Hematopoietic multipotent progenitor cell treated with erythropoietin and hydrocortisone succinate and interleukin-3 and kit ligand, for 17 days (in vitro differentiated cells): ENCODE data around the gene PRR20C.
"Not testable (repeated sequence)": the region's sequence is repeated elsewhere in the genome, so short reads cannot be mapped to it uniquely, and the experiment has no call there.

Source experiments
- DNase-seq: peaks from one replicate; pipeline ENCODE4 v3.0.0-alpha.2; 2015; ENCODE audit warnings: low spot score

PRR20C gene

DNA sequence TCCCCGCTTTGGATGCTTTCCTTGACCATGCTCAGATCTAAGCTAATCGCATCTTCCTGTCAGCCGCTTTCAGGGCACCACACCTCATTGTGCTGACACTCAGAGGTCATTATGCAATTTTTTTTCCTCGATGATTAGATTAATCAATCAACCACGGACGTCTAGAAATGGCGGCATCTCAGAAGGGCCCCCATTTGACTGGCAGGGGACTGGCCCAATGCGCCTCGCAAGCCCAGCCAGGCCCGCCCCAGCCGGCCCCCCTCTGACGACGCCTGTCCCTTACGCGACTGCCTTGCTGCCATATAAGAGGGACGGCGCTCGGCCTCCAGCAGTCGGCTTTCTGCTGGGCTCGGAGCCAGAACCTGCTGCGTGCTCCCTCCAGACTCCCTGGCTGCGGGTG is at the start of gene PRR20C:
PRR20C (plus strand) TSS at position 301 of the 400 bp plus-strand sequence. CDS start 387 bp downstream, outside the sequence.
- DNase-seq = not testable (repeated sequence)

DNA sequence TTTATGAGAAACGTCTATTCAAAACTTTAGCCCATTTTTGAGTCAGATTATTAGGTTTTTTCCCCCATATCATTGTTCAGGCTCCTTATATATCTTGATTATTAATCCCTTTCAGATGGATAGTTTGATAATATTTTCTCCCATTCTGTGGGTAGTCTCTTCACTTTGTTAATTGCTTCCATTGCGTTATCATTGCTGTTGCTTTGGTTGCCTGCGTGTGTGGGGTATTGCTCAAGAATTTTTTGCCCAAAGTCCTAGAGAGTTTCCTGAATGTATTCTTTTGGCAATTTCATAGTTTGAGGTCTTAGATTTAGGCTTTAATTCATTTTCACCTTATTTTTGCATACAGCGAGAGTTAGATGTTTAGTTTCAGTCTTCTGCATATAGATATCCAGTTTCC is 38.9 kb upstream of the PRR20C start:
- DNase-seq = no peak

DNA sequence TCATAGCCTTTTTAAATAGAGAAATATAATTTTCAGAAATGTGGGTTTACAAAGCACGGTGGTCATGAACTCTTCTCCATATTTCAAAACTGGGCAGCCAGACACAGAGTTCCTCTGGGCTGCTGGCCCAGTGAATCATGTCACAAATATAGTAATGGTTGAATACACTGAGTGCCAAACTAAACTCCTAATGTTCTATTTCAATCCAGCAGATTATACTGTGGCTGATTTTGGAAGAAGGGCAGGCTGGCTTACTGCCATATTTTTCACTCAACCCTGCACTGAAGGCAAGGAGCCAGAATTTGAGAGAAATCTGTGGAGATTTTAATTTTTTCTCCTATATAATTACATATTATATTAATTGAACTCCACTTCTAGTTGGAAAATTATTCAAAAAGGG is 30.2 kb upstream of the PRR20C start:
- DNase-seq = no peak

DNA sequence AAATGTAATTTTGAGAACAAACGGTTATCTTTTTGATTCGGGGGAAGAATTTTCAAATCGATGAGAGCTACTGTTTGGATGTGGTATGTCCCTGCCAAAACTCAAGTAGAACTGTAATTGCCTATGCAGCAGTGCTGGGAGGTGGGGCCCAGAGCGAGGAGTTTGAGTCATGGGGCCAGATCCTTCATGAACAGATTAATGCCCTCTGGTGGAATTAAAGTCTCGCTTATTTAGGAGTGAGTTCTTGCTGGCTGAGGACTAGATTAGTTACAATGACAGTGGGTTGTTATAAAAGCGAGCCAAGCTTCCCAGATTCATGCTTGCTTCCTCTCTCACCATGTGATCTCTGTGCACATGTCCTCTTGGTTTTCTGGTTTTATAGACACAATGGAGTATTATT is 25.0 kb upstream of the PRR20C start:
- DNase-seq = no peak

DNA sequence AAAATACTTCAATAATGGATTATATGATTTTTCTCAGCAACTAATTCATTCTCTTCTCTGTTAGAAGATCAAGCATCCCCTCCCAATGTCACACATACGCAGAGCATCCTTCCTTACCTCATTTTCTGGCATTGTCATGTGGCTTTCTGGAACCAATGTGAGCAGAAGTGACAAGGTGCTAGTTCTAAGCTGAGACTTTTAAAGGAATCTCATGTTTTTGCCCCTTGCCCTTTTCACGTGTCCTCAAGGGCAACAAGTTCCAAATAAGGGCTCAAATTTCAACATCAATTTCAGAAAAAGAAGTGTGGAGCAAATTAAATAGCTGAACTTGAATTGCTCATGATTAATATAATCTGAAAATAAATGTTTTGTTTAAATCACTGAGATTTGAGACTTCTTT is 17.8 kb upstream of the PRR20C start:
- no peak for DNase-seq

DNA sequence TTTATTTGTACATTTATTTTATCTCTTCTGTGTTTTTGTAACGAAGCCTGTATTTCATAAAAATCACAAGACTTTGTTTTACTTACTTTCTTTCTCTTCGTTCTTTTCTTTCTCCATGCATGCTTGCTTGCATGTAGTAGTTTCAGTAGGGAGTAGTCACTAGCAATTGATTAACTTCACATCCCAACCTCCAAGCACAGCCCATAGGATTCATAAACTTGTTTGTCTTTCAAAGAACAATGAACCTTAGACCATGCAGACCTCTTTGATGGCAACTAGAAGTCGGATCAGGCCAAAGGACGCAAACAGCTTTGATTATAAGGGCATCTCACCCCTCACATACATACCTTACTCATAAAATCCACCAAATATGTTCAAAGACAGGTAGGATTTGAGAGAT is 16.3 kb upstream of the PRR20C start:
- DNase-seq = no peak

DNA sequence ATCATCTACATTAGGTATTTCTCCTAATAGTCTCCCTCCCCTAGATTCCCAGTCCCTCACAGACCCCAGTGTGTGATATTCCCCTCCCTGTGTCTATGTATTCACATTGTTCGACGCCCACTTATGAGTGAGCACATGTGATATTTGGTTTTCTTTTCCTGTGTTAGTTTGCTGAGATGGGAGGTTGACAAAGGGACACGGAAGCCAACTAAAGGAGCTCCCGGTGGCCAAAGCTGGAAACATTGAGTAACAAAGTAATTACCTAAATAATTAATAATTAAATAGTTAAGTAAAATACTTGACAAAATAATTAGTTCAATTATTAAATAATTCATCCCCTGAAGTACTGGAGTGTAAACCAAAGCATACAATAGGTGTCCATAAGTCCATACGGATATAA is 14.9 kb upstream of the PRR20C start:
- DNase-seq = no peak

DNA sequence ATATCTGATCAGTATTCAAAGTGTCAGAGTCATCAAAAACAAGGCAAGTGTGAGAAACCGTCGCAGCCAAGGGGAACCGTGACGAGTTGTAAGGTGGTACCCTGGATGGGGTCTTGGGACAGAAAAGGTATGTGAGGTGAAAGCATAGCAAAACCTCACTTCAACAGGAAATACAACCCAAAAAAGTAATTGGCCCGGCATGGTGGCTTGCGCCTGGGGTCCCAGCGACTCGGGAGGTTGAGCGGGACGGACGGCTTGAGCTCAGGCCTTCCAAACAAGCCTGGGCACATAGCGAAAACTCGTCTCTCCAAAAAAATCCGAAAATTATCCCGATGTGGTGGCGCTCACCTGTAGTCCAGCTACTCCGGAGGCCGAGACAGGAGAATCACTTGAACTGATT is 14.1 kb upstream of the PRR20C start:
- DNase-seq = not testable (repeated sequence)

DNA sequence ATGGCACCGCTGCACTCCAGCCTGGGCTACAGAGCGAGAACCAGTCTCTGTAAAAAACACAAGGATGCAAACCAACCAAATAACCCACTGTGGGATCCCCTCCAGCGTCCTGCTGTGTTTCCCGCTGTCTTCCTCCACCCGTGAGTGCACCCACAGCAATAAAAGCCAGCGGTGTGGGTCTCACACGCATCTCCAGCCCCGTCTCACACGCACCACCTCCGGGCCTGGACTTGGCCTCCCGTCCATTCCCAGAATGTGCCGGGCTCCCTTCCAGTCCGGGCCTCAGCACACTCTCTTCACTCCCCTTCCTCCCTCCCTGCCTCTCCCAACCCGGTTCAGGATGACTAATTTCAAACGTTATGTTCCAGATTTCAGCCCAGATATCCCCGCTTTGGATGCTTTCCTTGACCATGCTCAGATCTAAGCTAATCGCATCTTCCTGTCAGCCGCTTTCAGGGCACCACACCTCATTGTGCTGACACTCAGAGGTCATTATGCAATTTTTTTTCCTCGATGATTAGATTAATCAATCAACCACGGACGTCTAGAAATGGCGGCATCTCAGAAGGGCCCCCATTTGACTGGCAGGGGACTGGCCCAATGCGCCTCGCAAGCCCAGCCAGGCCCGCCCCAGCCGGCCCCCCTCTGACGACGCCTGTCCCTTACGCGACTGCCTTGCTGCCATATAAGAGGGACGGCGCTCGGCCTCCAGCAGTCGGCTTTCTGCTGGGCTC is 13.5 kb upstream of the PRR20C start, which contains the start of gene PRR20A:
PRR20A (plus strand) TSS at position 684 of the 734 bp plus-strand sequence. CDS start 387 bp downstream, outside the sequence.
- DNase-seq = not testable (repeated sequence)

DNA sequence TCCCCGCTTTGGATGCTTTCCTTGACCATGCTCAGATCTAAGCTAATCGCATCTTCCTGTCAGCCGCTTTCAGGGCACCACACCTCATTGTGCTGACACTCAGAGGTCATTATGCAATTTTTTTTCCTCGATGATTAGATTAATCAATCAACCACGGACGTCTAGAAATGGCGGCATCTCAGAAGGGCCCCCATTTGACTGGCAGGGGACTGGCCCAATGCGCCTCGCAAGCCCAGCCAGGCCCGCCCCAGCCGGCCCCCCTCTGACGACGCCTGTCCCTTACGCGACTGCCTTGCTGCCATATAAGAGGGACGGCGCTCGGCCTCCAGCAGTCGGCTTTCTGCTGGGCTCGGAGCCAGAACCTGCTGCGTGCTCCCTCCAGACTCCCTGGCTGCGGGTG is 6.7 kb upstream of the PRR20C start, which contains the start of gene PRR20B:
PRR20B (plus strand) TSS at position 301 of the 400 bp plus-strand sequence. CDS start 387 bp downstream, outside the sequence.
- not testable (repeated sequence) for DNase-seq

DNA sequence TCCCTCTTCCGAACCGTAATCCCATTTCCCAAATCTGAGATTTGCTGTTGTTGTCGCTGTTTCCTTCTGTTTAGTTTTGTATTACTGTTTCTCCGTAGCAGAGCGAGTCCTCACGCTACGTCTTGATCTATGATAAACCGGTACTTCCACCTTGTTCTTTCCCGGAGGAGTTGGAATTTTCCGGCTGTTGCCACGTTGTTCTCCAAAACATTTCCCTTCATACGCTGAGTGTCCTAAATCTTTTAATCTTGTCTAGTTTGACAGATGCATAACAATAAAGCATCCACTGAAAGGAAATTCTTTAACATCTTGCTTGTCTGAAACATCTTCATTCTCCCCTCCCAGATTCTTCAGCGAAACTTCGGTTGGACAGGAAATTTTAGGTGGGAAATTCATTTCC is 5.8 kb upstream of the PRR20C start:
- DNase-seq = not testable (repeated sequence)

DNA sequence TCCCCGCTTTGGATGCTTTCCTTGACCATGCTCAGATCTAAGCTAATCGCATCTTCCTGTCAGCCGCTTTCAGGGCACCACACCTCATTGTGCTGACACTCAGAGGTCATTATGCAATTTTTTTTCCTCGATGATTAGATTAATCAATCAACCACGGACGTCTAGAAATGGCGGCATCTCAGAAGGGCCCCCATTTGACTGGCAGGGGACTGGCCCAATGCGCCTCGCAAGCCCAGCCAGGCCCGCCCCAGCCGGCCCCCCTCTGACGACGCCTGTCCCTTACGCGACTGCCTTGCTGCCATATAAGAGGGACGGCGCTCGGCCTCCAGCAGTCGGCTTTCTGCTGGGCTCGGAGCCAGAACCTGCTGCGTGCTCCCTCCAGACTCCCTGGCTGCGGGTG is 6.5 kb downstream of the PRR20C start, which contains the start of gene PRR20D:
PRR20D (plus strand) TSS at position 301 of the 400 bp plus-strand sequence. CDS start 387 bp downstream, outside the sequence.
- not testable (repeated sequence) for DNase-seq

DNA sequence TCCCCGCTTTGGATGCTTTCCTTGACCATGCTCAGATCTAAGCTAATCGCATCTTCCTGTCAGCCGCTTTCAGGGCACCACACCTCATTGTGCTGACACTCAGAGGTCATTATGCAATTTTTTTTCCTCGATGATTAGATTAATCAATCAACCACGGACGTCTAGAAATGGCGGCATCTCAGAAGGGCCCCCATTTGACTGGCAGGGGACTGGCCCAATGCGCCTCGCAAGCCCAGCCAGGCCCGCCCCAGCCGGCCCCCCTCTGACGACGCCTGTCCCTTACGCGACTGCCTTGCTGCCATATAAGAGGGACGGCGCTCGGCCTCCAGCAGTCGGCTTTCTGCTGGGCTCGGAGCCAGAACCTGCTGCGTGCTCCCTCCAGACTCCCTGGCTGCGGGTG is 13.0 kb downstream of the PRR20C start, which contains the start of gene PRR20E:
PRR20E (plus strand) TSS at position 301 of the 400 bp plus-strand sequence. CDS start 387 bp downstream, outside the sequence.
- not testable (repeated sequence) for DNase-seq

DNA sequence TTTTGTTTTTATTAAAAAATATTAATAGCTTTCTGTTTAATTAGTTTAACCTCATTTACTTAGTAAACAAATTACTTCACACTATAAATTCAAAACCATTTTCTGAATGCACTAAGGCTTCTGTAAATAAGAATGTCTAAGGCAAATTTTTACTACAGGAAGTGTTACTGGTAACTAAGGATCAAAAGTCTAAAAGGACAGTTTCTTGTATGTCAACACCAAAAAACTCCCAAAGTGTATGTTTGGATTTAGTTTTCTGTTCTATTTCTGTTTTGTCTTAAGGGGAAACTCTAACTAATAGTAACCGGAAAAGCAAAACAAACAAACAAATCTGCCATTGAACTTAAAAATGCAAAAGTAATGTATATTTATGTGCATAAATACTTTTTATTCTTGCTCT is 37.8 kb downstream of the PRR20C start:
- no peak for DNase-seq
